GM18517 (cell line): ENCODE results near the gene AURKB.
A peak's percentile ranks its signal among the peaks of the same experiment; 100 is the strongest.

ENCODE experiments used
- ATAC-seq: cut with Tn5 transposase; IDR thresholded peaks from one replicate; pipeline ENCODE4 v1.9.1; 2021; ENCODE audit warnings: mild to moderate bottlenecking, moderate library complexity; ENCODE audit not compliant: unreplicated experiment

The AURKB gene

DNA sequence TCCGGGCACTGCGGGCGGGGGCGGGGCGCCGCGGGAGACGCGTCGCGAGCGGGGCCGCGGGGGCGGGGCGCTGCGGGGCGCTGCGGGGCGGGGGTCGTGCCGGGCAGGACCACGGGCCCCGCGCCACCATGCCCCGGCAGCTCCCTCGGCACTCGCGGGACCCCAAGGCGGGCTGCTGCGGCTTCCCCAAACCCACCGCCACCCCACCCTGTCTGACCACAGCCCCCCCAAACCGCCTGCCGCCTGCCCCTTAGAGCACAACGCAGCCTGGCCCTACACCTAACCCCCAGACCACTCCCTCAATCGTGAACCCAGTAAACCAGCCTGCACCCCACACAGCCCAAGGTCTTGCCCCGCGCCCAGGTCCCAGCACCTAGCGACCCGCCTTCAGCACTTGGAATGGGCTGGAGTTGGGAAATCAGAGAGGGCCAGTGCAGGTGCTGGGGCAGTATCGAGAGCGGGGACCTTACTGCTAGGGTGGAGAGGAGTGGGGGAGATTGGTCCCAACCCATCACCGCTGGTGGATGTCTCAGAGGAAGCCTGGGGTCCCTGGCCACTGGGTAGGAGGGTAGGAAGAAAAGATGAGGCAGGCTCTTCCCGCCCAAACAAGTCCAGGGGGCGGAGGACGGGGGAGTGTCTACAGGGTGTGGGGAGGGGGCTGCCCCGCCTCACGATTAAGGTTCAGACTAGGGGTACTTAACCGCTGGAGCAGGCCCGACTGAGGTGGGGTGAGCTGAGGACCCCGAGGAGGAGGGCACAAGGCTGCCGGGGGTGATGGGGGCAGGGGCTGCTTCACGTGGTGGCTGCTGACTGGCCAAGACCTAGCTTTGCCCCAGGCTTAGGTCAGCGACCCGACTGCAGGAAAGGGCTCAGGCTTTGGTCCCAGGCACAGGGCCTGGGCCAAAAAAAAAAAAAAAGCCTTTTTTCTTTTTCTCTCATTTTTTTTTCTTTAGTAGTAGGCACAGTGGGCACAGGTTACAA lies 47.1 kb downstream of the AURKB start:
- no peak for ATAC-seq

DNA sequence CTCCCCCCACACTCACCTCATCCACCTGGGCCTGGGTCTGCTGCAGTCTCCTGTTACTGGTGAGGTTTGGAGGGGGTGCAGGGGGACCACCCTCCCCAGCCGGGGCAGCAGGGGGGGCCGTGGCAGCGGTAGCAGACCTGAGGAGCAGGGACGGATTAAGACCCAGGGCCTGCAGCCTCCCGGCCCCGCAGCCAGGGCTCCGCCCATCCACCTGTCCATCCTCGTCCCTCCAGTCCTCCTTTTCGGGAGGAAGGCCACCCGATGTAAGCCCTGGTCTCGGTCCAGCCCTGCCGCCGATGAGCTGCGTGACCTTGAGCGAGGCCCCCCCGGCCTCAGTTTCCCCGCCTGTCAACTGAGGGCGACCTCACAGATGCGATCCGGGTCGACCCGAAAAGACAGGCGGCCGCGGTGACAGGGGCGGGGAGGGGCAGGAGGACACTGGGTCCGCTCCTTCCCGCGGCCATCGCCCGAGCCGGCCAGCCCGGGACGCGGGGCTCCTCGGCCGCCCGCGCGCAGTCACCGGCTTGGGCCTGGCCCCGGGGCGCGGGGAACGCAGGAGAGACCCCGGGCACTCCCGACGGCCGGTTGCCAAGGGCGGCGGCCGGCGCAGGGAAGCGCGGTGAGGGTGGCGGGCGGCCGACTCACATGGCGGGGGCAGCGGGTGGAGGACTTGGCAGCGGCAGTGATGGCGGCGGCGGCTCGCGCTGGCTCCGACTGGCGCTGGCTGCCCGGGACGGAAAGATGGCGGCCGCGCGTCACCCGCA lies 48.0 kb downstream of the AURKB start, which contains the start of gene VAMP2:
Gene VAMP2 (minus strand): TSS at position 716 of the 764 bp plus-strand sequence. CDS start 69 bp downstream, at position 647.
- ATAC-seq: no peak

DNA sequence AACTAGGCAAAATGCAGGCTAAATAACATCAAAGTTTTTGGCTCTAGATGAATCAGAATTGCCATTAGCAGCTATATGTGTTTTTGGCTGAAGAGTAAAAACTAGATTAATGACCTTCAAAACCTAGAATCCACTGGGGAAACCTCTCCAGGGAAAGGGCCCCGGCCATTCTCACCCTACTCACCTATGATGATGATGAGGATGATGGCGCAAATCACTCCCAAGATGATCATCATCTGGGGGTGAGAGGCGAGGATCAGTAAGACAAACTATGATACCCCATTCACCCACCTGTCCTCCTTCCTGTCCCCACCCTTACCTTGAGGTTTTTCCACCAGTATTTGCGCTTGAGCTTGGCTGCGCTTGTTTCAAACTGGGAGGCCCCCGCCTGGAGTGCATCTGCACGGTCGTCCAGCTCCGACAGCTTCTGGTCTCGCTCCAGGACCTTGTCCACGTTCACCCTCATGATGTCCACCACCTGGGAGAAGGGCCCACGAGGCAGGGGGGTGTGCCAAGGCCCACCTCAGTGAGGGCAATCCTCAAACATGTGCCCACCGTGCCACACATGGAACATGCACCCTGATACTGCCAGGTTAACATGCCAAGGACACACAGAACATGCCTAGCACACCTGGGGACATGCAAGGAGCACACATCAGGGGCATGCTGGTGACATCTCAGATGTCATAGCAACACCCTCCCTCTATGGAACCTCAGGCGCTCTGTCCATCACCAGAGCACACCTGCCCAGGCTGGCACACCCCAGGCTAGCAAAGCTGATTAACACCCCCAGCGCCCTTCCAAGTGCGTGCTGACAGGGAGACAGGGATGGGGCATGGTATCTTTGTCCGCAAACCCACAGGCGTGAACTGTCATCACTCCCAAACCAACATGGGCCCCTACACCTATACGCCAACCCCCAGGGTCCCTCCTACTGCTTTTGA lies 48.8 kb downstream of the AURKB start:
- ATAC-seq: no peak

DNA sequence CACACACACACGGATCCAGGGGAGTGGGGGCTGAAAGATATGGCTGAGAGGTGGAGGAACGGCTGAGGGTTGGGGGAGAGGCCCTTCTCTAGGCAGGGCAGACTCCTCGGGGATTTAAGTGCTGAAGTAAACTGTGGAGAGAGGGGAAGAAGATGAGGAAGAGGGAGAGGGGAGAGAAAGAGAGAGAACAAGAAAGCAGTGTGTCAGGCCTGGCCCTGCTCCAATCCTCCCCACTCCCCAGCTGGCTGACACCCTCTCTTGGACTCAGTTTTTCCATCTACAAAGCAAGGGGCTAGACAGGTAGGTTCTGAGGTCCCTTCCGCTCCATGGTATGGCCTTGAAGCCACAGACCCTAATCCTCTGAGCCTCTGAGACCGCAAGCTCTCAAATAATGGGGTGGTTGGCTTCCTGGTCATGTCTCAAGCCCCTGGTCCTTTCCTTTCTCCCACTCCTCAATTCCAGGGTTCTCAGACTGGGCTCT lies 49.6 kb downstream of the AURKB start:
- no peak for ATAC-seq

DNA sequence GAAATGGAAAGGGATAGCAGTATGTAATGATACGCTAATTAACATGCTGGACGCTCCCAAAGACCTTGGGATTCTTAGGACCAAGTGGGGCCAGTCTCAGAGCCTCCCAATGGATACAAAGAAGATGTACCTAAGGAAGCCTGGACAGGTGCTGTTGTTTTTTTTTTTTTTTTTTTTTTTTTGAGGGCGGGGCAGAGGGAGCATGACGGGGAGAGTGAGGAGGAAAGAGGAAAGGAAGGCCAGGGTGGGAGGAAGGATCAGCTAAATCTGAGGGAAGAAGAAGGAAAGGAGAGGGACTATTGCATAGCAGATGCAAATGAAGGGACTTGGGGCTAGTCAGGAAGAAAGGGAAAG lies 50.2 kb downstream of the AURKB start:
- ATAC-seq: no peak

DNA sequence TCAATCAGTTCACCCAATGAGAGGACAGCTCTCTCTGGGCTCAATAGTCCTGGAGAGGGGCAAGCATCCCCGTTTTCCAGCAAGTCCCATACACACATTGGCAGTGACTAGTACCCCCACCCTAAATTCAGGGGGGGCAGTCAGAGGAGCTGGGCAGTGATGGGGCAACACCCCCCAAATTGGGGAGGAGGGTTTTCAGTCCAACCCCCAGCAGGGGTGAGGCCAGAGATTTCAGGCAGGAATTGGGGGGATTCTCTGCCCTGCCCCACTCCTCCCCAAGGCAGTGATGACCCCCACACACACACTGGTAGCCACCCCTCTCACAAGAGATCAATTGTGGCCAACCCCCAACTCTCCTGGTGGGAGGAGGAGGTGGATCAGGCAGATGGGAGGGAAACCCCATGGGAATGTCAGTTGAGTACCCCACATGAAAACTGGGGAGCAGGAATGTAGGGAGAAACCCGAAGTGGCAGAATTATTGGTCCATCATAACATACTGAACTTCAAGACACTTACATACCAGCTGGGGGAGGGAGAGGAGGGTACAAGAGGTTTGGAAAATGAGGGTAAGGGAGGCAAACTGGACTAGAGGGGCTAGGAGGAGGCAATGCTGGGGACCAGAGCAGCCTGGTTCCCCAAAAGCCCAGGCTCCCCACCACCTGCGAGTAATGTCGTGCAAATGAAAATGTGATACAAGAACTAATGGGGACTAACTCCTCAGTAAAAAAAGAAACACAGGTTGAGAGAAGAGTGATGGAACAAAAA lies 50.7 kb downstream of the AURKB start:
- no peak for ATAC-seq

DNA sequence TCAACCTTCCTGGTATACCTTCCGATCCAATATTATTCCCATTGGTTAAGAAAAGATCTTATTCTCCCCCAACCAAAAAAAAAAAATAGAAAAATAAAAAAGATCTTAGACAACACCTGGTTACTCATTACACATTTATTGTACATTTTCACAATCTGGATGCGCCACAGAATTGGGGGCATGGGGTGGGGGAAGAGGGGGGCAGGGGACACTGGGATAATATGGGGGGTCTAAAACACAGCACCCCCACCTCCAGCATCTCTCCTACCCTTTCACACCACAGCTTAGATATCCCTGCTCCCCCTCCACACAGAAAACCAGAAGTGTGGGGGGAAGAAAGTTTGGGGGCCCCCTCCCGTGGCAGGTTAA lies 51.4 kb downstream of the AURKB start:
- ATAC-seq: no peak

DNA sequence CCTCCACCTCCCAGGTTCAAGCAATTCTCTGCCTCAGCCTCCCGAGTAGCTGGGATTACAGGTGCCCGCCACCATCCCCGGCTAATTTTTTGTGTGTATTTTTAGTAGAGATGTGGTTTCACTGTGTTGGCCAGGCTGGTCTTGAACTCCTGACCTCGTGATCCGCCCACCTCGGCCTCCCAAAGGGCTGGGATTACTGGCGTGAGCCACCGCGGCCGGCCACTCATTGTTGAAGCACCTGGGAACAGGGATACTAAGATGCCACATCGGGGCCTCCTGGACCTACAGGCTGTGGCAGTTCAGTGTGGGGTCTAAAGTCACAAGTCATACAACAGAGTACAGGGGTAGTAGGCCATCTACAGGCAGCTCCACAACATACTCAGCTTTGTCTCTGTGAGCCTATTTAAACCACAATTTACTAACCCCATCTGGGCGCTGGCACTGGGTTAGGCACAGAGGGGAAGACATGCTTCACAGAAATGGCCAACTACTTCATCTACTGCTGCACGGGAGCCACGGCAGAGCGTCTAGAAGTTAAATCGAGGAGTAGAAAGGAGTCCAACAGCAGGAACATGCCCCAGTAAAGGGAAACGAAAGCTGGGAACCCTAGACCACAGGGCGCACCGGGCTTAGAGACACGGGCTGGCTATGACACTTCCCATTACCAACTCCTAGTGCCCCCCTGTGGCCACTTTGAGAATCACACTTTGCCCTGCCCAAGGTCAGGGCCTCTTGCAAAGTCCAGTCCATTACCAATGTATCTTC lies 51.9 kb downstream of the AURKB start:
- no peak for ATAC-seq

DNA sequence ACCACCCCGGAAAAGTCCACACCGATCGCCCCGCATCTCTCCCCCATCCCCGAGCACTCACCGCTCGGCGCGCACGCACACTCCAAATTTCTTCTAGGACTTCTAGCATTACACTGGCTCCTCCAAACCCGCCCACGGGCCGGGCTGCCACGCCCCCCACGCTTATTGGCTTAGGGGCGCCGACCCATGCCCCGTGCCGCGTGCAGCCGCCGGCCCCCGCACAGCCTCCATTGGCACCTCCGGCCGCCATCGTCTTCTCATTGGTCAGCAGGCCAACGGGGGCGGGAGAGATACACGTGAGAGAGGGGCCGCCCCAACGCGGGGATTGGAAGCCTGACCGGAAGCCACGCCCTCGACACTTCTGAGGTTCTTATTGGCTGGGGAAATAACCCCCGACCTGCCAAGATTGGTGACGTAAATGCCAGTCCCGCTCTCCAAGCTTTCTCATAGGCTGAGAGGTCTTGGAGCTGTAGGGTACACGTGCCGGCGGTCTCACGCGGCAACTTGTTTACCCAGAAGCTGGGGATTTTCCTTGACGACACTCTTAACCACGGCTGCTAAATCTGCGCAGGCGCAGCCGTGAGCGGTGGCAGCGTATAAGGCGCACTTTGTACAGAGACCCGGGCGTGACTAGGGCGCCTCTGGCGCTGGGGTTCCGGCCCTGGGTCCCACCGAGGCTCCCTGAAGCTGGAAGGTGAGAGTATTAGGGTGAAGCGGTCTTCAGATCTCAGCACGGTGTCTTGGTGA lies 54.0 kb downstream of the AURKB start:
- ATAC-seq: peak; percentile 77

DNA sequence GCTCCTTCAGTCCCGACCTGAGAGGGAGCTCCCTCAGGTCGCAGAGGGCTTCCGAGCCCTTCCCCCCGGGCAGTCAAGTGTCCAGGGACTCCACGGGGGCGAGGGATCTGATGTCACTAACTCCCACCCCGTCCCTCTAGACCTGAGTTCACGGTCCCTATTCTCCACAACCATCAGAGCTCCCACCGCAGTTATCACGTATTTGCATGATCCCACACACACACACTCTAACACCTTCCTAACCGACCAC lies 54.5 kb downstream of the AURKB start:
- no peak for ATAC-seq

DNA sequence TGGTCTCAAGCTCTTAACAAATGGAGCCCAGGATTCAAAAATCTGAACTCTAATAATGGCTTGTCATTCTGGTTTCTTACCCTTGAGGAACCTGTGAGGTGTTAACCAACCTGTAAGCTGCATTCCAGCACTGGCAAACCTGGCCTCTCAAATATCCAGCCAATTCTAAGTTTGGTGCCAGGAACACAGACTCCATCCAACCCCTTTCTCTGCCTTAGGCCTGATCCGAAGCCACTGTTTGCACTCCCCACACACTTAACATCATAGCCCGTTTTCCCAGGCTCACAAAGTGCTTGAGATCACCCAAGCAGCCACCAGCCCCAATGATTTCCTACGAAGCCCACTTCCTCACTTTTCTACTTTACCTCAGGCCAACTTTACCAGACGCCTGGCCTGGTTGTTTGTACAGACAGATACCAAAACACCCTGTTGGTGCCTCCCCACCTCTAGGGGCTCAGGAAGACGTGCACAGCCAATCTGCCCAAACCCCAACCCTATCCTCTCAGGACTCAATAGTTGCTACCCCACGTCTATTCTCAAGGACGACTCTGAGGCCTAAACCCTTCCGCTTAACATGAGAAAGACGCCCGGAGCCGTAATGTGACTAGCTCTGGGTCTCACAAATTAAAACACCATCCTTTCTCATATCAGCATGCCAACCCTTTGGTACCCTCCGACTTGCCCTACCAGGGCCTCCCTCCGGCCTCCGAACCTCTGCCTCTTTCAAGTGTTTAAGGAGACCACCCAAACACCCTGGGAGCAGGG lies 55.0 kb downstream of the AURKB start:
- ATAC-seq: no peak
